K562 (cell line): Measurements from ENCODE around the gene SOX8. TPM values are rescaled to one million over a fixed set of nuclear protein-coding genes. Genes with fewer than 3 reads are reported as not detected.

ENCODE experiments used
- ATAC-seq: fragments of 200-7000 bp; cut with Tn5 transposase; 3 replicates; pipeline ENCODE4 v1.9.1; 2020; ENCODE audit warnings: moderate library complexity
- BruUV-seq: library from RNA; stranded (reverse); fragments of 400-500 nt; replicated peaks from 2 replicates; lab custom pipeline; 2021; lab: Mats Ljungman, UMichigan
- CTCF ChIA-PET: fragments of 300-600 bp; formaldehyde crosslinking; extraction: SDS; loops from one replicate; lab custom pipeline; 2021; ENCODE audit warnings: low intra/inter-chr PET ratio; lab: Yijun Ruan, JAX
- POLR2A ChIA-PET: fragments of 300-600, 350-650 bp; sonication (Branson Sonifier 250); formaldehyde crosslinking; extraction: SDS; loops from one replicate; lab custom pipeline; 2021; ENCODE audit warnings: antibody characterized with exemption, inconsistent platforms; lab: Yijun Ruan, JAX
- DNase-seq, 4 experiments: peaks; one replicate each; pipeline versions ENCODE4 v3.0.0 to v3.0.0-alpha.2; 2011 to 2018; ENCODE audit warnings: low spot score in 3 of 4, mixed read lengths in 3 of 4; ENCODE audit errors: extremely low read depth in 1 of 4
- FAIRE-seq: peaks from 2 replicates; lab custom pipeline; 2011; peaks lifted over from hg19 to GRCh38; lab: Jason Lieb, UNC
- H2AFZ ChIP-seq: 2 replicates; pipeline ENCODE4 v1.6.0; 2011; ENCODE audit warnings: low read depth, low read length, control low read depth, inconsistent platforms
- H3K27ac ChIP-seq: fragments of 200-600 bp; 3 replicates; pipeline ENCODE4 v1.8.0; 2011; ENCODE audit warnings: low read depth, mild to moderate bottlenecking, control low read depth, inconsistent platforms, low read length, moderate library complexity, mixed read lengths; ENCODE audit errors: extremely low read depth
- H3K27me3 ChIP-seq, 2 experiments: fragments of 300-600 bp in 1 of 2; 2 replicates in 1 of 2; 3 replicates in 1 of 2; pipeline versions ENCODE4 v1.6.0 to v1.8.0; 2011; ENCODE audit warnings: inconsistent platforms in 2 of 2, low read length in 2 of 2, mild to moderate bottlenecking in 1 of 2, mixed read lengths in 1 of 2, moderate library complexity in 1 of 2; ENCODE audit not compliant: control insufficient read depth in 2 of 2, insufficient read depth in 2 of 2
- H3K36me3 ChIP-seq: fragments of 300-600 bp; 3 replicates; pipeline ENCODE4 v1.8.0; 2011; ENCODE audit warnings: mild to moderate bottlenecking, low read length, inconsistent platforms; ENCODE audit not compliant: control insufficient read depth, insufficient read depth
- H3K4me1 ChIP-seq, 2 experiments: fragments of 200-600 bp in 1 of 2; replicated peaks in 1 of 2; 2 replicates in 1 of 2; 3 replicates in 1 of 2; pipeline versions ENCODE4 v1.5.1 to v1.8.0; 2011; ENCODE audit warnings: inconsistent platforms in 2 of 2, low read length in 2 of 2, mild to moderate bottlenecking in 1 of 2, mixed read lengths in 1 of 2, moderate library complexity in 1 of 2; ENCODE audit not compliant: control insufficient read depth in 2 of 2, insufficient read depth in 2 of 2
- H3K4me2 ChIP-seq: 2 replicates; pipeline ENCODE4 v1.6.1; 2011; ENCODE audit warnings: low read length, control low read depth, inconsistent platforms, mixed read lengths; ENCODE audit not compliant: insufficient read depth
- H3K4me3 ChIP-seq: fragments of 200-600 bp; sonication (generic), shearing (Covaris generic); 2 replicates; pipeline ENCODE4 v1.5.1; 2016; ENCODE audit warnings: control low read depth, inconsistent platforms
- H3K79me2 ChIP-seq: fragments of 200-600 bp; 3 replicates; pipeline ENCODE4 v1.8.0; 2011; ENCODE audit warnings: low read length, inconsistent platforms; ENCODE audit not compliant: control insufficient read depth, insufficient read depth
- H3K9ac ChIP-seq, 2 experiments: 2 replicates each; pipeline versions ENCODE4 v1.6.0 to v1.6.1; 2011; ENCODE audit warnings: low read depth in 2 of 2, low read length in 2 of 2, control low read depth in 1 of 2, inconsistent platforms in 1 of 2, mild to moderate bottlenecking in 1 of 2, mixed read lengths in 1 of 2; ENCODE audit not compliant: insufficient read depth in 1 of 2
- H3K9me1 ChIP-seq: one replicate; pipeline ENCODE4 v1.6.0; 2011; ENCODE audit warnings: inconsistent platforms, mild to moderate bottlenecking, low read length, moderate library complexity; ENCODE audit not compliant: control insufficient read depth, insufficient read depth
- H3K9me3 ChIP-seq: replicated peaks from 2 replicates; pipeline ENCODE4 v1.5.1; 2011; ENCODE audit warnings: low read depth, low read length, inconsistent platforms; ENCODE audit not compliant: control insufficient read depth, insufficient read depth
- H4K20me1 ChIP-seq: replicated peaks from 2 replicates; pipeline ENCODE4 v1.6.1; 2011; ENCODE audit warnings: low read length, inconsistent platforms, mixed read lengths; ENCODE audit not compliant: control insufficient read depth, insufficient read depth
- ATF3 ChIP-seq, 2 experiments: fragments of 450-650 bp in 1 of 2; sonication (generic) in 1 of 2; formaldehyde crosslinking in 1 of 2; IDR thresholded peaks in 1 of 2; conservative IDR thresholded peaks in 1 of 2; 2 replicates each; pipeline versions ENCODE4 v1.6.1 to v1.8.1; 2016 to 2023; ENCODE audit warnings: mild to moderate bottlenecking in 2 of 2, moderate library complexity in 2 of 2, inconsistent platforms in 1 of 2, missing genetic modification reagents in 1 of 2
- CUX1 ChIP-seq: fragments of 200-800 bp; sonication (Bioruptor generic); IDR thresholded peaks from 2 replicates; pipeline ENCODE4 v1.6.1; 2016; ENCODE audit warnings: missing genetic modification characterization, missing compliant biosample characterization
- E2F6 ChIP-seq, 2 experiments: IDR thresholded peaks; 2 replicates each; pipeline ENCODE4 v1.6.1; 2011; ENCODE audit warnings: borderline replicate concordance in 1 of 2, control low read depth in 1 of 2, low read depth in 1 of 2, low read length in 1 of 2, mild to moderate bottlenecking in 1 of 2, mixed read lengths in 1 of 2, moderate library complexity in 1 of 2; ENCODE audit not compliant: insufficient read depth in 1 of 2, insufficient read length in 1 of 2, poor library complexity in 1 of 2, severe bottlenecking in 1 of 2; ENCODE audit errors: extremely low read depth in 1 of 2
- FOXJ3 ChIP-seq: sonication (generic); formaldehyde crosslinking; IDR thresholded peaks from 2 replicates; pipeline ENCODE4 v1.4.0; 2020; ENCODE audit warnings: mild to moderate bottlenecking, missing genetic modification reagents
- MTA1 ChIP-seq: fragments of 450-650 bp; IDR thresholded peaks from 2 replicates; pipeline ENCODE4 v1.6.1; 2017; ENCODE audit warnings: borderline replicate concordance
- MYC ChIP-seq, 2 experiments: fragments of 250-450 bp in 1 of 2; sonication (Bioruptor Pico) in 1 of 2; IDR thresholded peaks; 2 replicates each; pipeline versions ENCODE4 v1.5.1 to v1.6.1; 2012 to 2021; ENCODE audit warnings: low read depth in 2 of 2, borderline replicate concordance in 1 of 2, improper control_type of control experiment in 1 of 2, low read length in 1 of 2, mild to moderate bottlenecking in 1 of 2, moderate library complexity in 1 of 2
- SLC30A9 ChIP-seq: fragments of 250-450 bp; sonication (Bioruptor Pico); IDR thresholded peaks from 2 replicates; pipeline ENCODE4 v1.8.0; 2022; ENCODE audit warnings: mild to moderate bottlenecking, moderate library complexity
- YBX1 ChIP-seq: fragments of 450-650 bp; IDR thresholded peaks from 2 replicates; pipeline ENCODE4 v1.7.1; 2016; ENCODE audit warnings: mild to moderate bottlenecking
- ZNF518B ChIP-seq: fragments of 250-450 bp; sonication (Bioruptor Pico); IDR thresholded peaks from 2 replicates; pipeline ENCODE4 v1.5.0; 2021; ENCODE audit warnings: mild to moderate bottlenecking, moderate library complexity
- WGBS: fragments of 100-300 bp; shearing (Covaris generic); methylation state at CpG from one replicate; pipeline ENCODE4 v1.1.6; 2016; ENCODE audit warnings: low coverage, mixed read lengths; ENCODE audit not compliant: insufficient coverage; ENCODE audit errors: missing lambda C conversion rate; 5-methylcytosine and 5-hydroxymethylcytosine counted together
- in situ Hi-C: fragments of 300-500 bp; cut with MboI; formaldehyde crosslinking; loops from 4 replicates; pipeline ENCODE4 v1.15.0; 2018; ENCODE audit warnings: inconsistent platforms, mixed read lengths
- intact Hi-C: fragments of 100-400 bp; cut with micrococcal nuclease; formaldehyde crosslinking; loops from 2 replicates; pipeline ENCODE4 v1.14.2; 2022
- polyA plus RNA-seq, 8 experiments: library from polyadenylated mRNA; depleted of rRNA in 4 of 8; stranded (reverse) in 5 of 8; unstranded in 3 of 8; fragments of >200 nt; fragmentation: Nextera tagmentation in 2 of 8; fragmentation: Illumina TruSeq in 1 of 8; extraction: Ambion mirVana in 2 of 8; extraction: Trizol in 1 of 8; gene quantifications; 2 replicates each; pipeline versions ENCODE4 v1.2.1 to v1.2.3, GENCODE V29; 2011 to 2014; ENCODE audit warnings: inconsistent platforms in 1 of 8, missing spikeins in 1 of 8
- total RNA-seq, 7 experiments: library from RNA; depleted of rRNA in 6 of 7; stranded (reverse); fragments of >200 nt in 6 of 7; fragmentation: Illumina TruSeq in 2 of 7; extraction: Trizol in 2 of 7; gene quantifications; 2 replicates each; pipeline versions ENCODE4 v1.2.1 to v1.2.3, GENCODE V29; 2011 to 2021; ENCODE audit warnings: low replicate concordance in 1 of 7

Gene SOX8
- total and polyA plus RNA-seq, 9 of the 15 experiments (the other 6 are each of a cell fraction or from before 2014, with no cell fraction given), result 0.07 to 0.15 (median 0.15) TPM; not detected in 6

- Histone ChIP-seq H3K4me1 (peaks cover 0 to 25% of the 10 kb centered on the region in 2 experiments; a peak in 1 of 5 replicates), H3K27me3 (peaks cover 39 to 64% of the 10 kb centered on the region in 2 experiments; a peak in 4 of 5 replicates), H3K36me3 (no peaks in the 10 kb centered on the region), H3K4me2 (no peak overlapping the region), H3K9ac (no peak overlapping the region), H3K27ac (no peak overlapping the region), H3K4me3 (no peak overlapping the region), H3K9me3 (0 out of 2 replicates have a peak, but pooled peaks cover 2% of the 10 kb centered on the region), H3K79me2 (no peaks in the 10 kb centered on the region), H3K9me1 (no peaks in the 10 kb centered on the region), H4K20me1 (peaks cover 4% of the 10 kb centered on the region), H2AFZ (no peak overlapping the region)
- DNase-seq (no peak), FAIRE-seq (no peak), ATAC-seq (no peak)
- POLR2A ChIA-PET, result interaction anchor here (0.7 kb wide), 1 partner anchor 8 kb away, joined by 3 read pairs; no protein-coding TSS in a partner anchor
- 0% methylated on average over 3 of the region's 6 CpGs for whole genome bisulfite sequencing
- BruUV-seq, result no TSS peak
- CTCF ChIA-PET, result no interaction called here
- intact Hi-C loops, result no loop called here
- in situ Hi-C loops, result no loop called here
- TF ChIP-seq YBX1 (no peak), FOXJ3 (CRISPR knock-in tag) (no peak), SLC30A9 (CRISPR knock-in tag) (no peak), CUX1 (CRISPR knock-in tag) (no peak), ATF3 (IDR thresholded peaks at IDR 0.05) (no peak), ATF3 (CRISPR knock-in tag; conservative IDR thresholded peaks at IDR 0.05) (no peak), MYC (IDR thresholded peaks at IDR 0.05; ENCODE audit: low read depth, low read length) (no peak), MYC (CRISPR knock-in tag; IDR thresholded peaks at IDR 0.05; ENCODE audit: borderline replicate concordance, low read depth) (no peak), E2F6 (IDR thresholded peaks at IDR 0.05; ENCODE audit: borderline replicate concordance in 1 of 2, extremely low read depth in 1 of 2, insufficient read depth in 1 of 2, insufficient read length in 1 of 2, low read depth in 1 of 2, low read length in 1 of 2, poor library complexity in 1 of 2, severe bottlenecking in 1 of 2) (no peak), ZNF518B (CRISPR knock-in tag) (no peak), MTA1 (no peak)
These were observed 15.1 kb downstream of the SOX8 start for GRCh38 chr16:996681-997080.
